OCI-LY1 (cell line): ENCODE data around the gene L3MBTL4.

Experiments used
- H2AFZ ChIP-seq: fragments of 200-600 bp; sonication (generic), shearing (Covaris generic); 2 replicates; pipeline ENCODE4 v1.6.0; 2014; ENCODE audit warnings: antibody characterized with exemption, mild to moderate bottlenecking, low read length
- H3F3A ChIP-seq: fragments of 200-600 bp; sonication (generic), shearing (Covaris generic); 2 replicates; pipeline ENCODE4 v1.6.0; 2014; ENCODE audit warnings: mild to moderate bottlenecking, antibody characterized with exemption, low read length, moderate library complexity; ENCODE audit not compliant: insufficient read depth
- H3K27ac ChIP-seq: fragments of 200-600 bp; sonication (generic); 2 replicates; pipeline ENCODE4 v1.5.1; 2014; ENCODE audit warnings: low read length, mixed run types, mild to moderate bottlenecking, low read depth; ENCODE audit not compliant: poor library complexity, severe bottlenecking
- H3K27me3 ChIP-seq: fragments of 200-600 bp; sonication (generic); 2 replicates; pipeline ENCODE4 v1.6.0; 2014; ENCODE audit warnings: antibody characterized with exemption, mild to moderate bottlenecking, low read length, moderate library complexity; ENCODE audit not compliant: insufficient read depth
- H3K36me3 ChIP-seq: fragments of 200-600 bp; sonication (generic); 2 replicates; pipeline ENCODE4 v1.6.1; 2014; ENCODE audit warnings: mild to moderate bottlenecking, antibody characterized with exemption, low read length, moderate library complexity, mixed read lengths; ENCODE audit not compliant: insufficient read depth
- H3K4me1 ChIP-seq: fragments of 200-600 bp; sonication (generic); 2 replicates; pipeline ENCODE4 v1.5.1; 2014; ENCODE audit warnings: mild to moderate bottlenecking, low read length, moderate library complexity; ENCODE audit not compliant: insufficient read depth, severe bottlenecking
- H3K4me2 ChIP-seq: fragments of 200-600 bp; sonication (generic), shearing (Covaris generic); 2 replicates; pipeline ENCODE4 v1.6.1; 2014; ENCODE audit warnings: low read length
- H3K4me3 ChIP-seq: fragments of 200-600 bp; sonication (generic); 2 replicates; pipeline ENCODE4 v1.5.1; 2014; ENCODE audit warnings: low read length, low read depth, mild to moderate bottlenecking, mixed read lengths; ENCODE audit not compliant: poor library complexity, severe bottlenecking
- H3K79me2 ChIP-seq: fragments of 200-600 bp; shearing (Covaris generic); 2 replicates; pipeline ENCODE4 v1.6.1; 2016; ENCODE audit warnings: mixed run types, low read length, mixed read lengths; ENCODE audit not compliant: insufficient read depth
- H3K9ac ChIP-seq: fragments of 200-600 bp; sonication (generic), shearing (Covaris generic); 2 replicates; pipeline ENCODE4 v1.6.1; 2014; ENCODE audit warnings: mild to moderate bottlenecking, low read length, mixed read lengths
- H3K9me2 ChIP-seq: fragments of 200-600 bp; sonication (generic), shearing (Covaris generic); 2 replicates; pipeline ENCODE4 v1.6.1; 2014; ENCODE audit warnings: low read depth, mild to moderate bottlenecking, low read length, mixed read lengths
- H3K9me3 ChIP-seq: fragments of 200-600 bp; shearing (Covaris generic); 2 replicates; pipeline ENCODE4 v1.6.1; 2014; ENCODE audit warnings: low read length, mixed read lengths
- H4K20me1 ChIP-seq: fragments of 200-600 bp; sonication (generic), shearing (Covaris generic); 2 replicates; pipeline ENCODE4 v1.6.0; 2016; ENCODE audit warnings: mild to moderate bottlenecking, low read length; ENCODE audit not compliant: insufficient read depth
- EZH2 ChIP-seq: fragments of 200-600 bp; sonication (generic), shearing (Covaris generic); IDR thresholded peaks from 2 replicates; pipeline ENCODE4 v1.8.0; 2017; ENCODE audit warnings: borderline replicate concordance, mixed run types, mild to moderate bottlenecking, antibody characterized with exemption, low read length, moderate library complexity, mixed read lengths
- TF ChIP-seq, protein P1 (sequence below): fragments of 200-600 bp; sonication (generic), shearing (Covaris generic); IDR thresholded peaks from 2 replicates; pipeline ENCODE4 v1.5.1; 2017; ENCODE audit warnings: mild to moderate bottlenecking, antibody characterized with exemption, low read length, moderate library complexity, mixed read lengths

L3MBTL4 gene

DNA sequence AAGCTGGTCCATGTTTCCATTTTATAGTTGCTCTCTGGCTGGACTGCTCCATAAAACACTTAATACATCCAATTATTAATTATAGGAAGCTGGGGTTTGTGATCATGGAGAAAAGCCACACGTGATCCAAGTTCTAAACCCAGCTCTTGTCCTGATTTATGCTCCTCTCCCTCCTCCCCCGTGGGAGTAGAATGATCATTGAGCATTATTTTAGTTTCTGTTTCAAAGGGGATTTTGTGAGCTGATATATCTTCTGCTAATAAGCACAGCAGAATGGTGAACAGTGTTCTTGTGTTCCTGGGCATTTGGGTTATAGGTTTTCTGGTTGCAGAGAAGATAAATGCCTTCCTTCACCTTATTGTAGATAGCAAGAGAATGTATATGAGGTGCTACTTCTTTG is 383.7 kb downstream of the L3MBTL4 start:
- H3K4me1 ChIP-seq: no peaks in the 10 kb centered on the region
- H2AFZ ChIP-seq: no peak overlapping the region
- no peaks in the 10 kb centered on the region for H3F3A ChIP-seq
- H3K4me3 ChIP-seq: no peak overlapping the region
- no peaks in the 10 kb centered on the region for H3K27me3 ChIP-seq
- H3K36me3 ChIP-seq: no peaks in the 10 kb centered on the region
- no peaks in the 10 kb centered on the region for H3K9me2 ChIP-seq
- no peak for TF ChIP-seq EZH2
- H3K27ac ChIP-seq: no peak overlapping the region
- H4K20me1 ChIP-seq: no peaks in the 10 kb centered on the region
- no peak overlapping the region for H3K4me2 ChIP-seq
- H3K9me3 ChIP-seq: no peaks in the 10 kb centered on the region
- no peak overlapping the region for H3K9ac ChIP-seq
- H3K79me2 ChIP-seq: no peaks in the 10 kb centered on the region

DNA sequence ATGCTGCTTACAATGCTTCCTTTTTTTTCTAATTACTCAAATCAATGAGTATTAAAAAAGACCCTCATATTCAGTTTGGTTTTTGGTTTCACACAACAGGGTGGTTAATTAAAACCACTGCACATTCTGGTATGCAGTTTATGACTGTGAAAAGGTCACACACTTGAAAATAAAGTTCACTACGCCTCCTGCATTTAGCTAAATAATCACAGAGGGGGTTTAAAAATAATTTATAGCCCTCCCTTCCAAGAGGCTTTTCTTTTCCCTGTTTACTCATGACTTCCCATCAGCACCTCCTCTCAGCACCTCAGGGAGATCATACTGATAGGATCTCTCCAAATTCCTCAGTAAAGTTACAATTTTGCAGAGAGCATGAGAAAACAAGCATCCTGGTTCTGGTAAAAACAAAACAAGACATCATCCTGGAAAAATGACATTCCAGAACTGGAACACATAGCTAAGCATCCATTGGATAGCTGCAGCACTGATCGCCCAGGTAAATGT is 389.9 kb downstream of the L3MBTL4 start:
- Histone ChIP-seq H3K9me2 (no peaks in the 10 kb centered on the region), H2AFZ (no peak overlapping the region), H3K4me2 (no peak overlapping the region), H3F3A (no peaks in the 10 kb centered on the region), H3K27ac (no peak overlapping the region), H3K9me3 (no peaks in the 10 kb centered on the region), H3K4me3 (no peak overlapping the region), H3K4me1 (no peaks in the 10 kb centered on the region), H3K36me3 (no peaks in the 10 kb centered on the region), H3K79me2 (no peaks in the 10 kb centered on the region), H3K27me3 (no peaks in the 10 kb centered on the region), H4K20me1 (no peaks in the 10 kb centered on the region), H3K9ac (no peak overlapping the region)
- TF ChIP-seq, protein P1, sequence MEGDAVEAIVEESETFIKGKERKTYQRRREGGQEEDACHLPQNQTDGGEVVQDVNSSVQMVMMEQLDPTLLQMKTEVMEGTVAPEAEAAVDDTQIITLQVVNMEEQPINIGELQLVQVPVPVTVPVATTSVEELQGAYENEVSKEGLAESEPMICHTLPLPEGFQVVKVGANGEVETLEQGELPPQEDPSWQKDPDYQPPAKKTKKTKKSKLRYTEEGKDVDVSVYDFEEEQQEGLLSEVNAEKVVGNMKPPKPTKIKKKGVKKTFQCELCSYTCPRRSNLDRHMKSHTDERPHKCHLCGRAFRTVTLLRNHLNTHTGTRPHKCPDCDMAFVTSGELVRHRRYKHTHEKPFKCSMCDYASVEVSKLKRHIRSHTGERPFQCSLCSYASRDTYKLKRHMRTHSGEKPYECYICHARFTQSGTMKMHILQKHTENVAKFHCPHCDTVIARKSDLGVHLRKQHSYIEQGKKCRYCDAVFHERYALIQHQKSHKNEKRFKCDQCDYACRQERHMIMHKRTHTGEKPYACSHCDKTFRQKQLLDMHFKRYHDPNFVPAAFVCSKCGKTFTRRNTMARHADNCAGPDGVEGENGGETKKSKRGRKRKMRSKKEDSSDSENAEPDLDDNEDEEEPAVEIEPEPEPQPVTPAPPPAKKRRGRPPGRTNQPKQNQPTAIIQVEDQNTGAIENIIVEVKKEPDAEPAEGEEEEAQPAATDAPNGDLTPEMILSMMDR: no peak
- no peak for TF ChIP-seq EZH2

DNA sequence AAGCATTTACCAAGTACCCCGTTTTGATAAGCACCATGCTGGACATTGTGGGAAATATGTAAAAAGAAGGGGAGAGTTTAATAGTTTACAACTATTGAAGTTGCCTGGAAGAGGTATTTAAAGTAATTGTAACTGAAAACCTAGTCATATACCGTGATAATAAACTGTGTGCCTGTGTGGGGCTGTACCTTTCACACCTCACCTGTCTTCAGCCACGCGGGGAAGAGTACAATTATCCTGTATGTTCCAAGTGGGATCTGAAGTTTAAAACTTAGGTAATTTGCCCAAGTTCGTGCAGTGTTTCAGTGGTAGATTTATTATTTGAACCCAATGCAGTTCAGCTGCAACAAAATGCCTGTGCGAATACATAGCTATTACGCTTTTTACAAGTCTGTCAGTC is 391.2 kb downstream of the L3MBTL4 start:
- Histone ChIP-seq H3K9me3 (no peaks in the 10 kb centered on the region), H3K27ac (no peak overlapping the region), H3K27me3 (no peaks in the 10 kb centered on the region), H3K9me2 (no peaks in the 10 kb centered on the region), H3K36me3 (no peaks in the 10 kb centered on the region), H3F3A (no peaks in the 10 kb centered on the region), H3K9ac (no peak overlapping the region), H3K4me3 (no peak overlapping the region), H2AFZ (no peak overlapping the region), H3K4me1 (no peaks in the 10 kb centered on the region), H3K4me2 (no peak overlapping the region), H3K79me2 (no peaks in the 10 kb centered on the region), H4K20me1 (no peaks in the 10 kb centered on the region)
- TF ChIP-seq, protein P1: no peak
- TF ChIP-seq EZH2: no peak

DNA sequence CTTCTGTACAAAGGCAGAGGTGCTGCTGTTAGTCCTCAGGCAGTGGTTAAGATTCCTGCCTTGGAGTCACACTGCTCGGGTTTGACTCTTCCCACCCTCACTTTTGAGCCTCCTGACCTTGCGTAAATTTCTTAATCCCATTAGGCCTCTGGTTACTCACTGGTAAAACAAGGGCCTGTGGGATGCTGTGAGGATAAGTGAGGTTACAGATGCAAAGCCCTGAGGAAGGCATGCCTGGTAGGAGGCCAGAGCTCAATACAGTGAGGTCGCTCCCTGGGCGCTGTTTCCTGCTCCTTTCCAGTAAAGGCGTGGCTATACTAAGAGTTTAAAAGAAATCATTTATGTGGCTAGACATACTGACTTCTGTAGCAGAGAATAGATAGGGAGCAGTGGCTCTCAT is 391.9 kb downstream of the L3MBTL4 start:
- no peaks in the 10 kb centered on the region for H3F3A ChIP-seq
- no peak overlapping the region for H2AFZ ChIP-seq
- H3K4me1 ChIP-seq: no peaks in the 10 kb centered on the region
- H3K27me3 ChIP-seq: no peaks in the 10 kb centered on the region
- no peaks in the 10 kb centered on the region for H3K9me2 ChIP-seq
- H3K9me3 ChIP-seq: no peaks in the 10 kb centered on the region
- no peak overlapping the region for H3K4me3 ChIP-seq
- no peak overlapping the region for H3K4me2 ChIP-seq
- no peak overlapping the region for H3K27ac ChIP-seq
- no peaks in the 10 kb centered on the region for H3K36me3 ChIP-seq
- no peaks in the 10 kb centered on the region for H3K79me2 ChIP-seq
- no peak overlapping the region for H3K9ac ChIP-seq
- TF ChIP-seq, protein P1: no peak
- TF ChIP-seq EZH2: no peak
- H4K20me1 ChIP-seq: no peaks in the 10 kb centered on the region
